NCI-H345 treated with DMSO at 0.1 percent for 48 hours (cell line): ENCODE data around the gene ADORA1.

ENCODE experiments used
- DNase-seq: peaks from one replicate; lab custom pipeline; 2025; ENCODE audit not compliant: unreplicated experiment; lab: John Stamatoyannopoulos, UW

ADORA1 gene

GRCh38 chr1:203140743-203141520 lies 13.4 kb downstream of the ADORA1 start:
- no peak for DNase-seq

DNA sequence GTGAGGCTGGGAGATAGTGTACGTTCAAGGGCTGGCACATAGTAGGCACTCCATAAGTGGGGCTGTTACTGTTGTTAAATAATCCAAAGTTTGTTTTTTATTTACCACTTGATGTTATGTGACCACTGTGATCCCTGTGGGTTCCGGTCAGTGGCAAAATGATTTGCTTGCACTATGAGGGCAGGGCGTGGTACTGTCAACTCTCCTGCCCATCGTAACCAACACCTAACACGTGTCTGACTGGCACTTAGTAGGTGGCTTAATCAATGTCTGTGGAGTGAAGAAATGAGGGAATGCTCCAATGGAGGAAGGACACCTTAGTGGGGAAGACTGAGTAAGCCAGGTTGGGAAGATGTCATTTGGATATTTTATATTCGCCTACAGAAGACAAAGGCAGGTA lies 14.6 kb downstream of the ADORA1 start:
- no peak for DNase-seq

- DNase-seq = peak; percentile 97
These were observed 15.3 kb downstream of the ADORA1 start for GRCh38 chr1:203142684-203143408.

DNA sequence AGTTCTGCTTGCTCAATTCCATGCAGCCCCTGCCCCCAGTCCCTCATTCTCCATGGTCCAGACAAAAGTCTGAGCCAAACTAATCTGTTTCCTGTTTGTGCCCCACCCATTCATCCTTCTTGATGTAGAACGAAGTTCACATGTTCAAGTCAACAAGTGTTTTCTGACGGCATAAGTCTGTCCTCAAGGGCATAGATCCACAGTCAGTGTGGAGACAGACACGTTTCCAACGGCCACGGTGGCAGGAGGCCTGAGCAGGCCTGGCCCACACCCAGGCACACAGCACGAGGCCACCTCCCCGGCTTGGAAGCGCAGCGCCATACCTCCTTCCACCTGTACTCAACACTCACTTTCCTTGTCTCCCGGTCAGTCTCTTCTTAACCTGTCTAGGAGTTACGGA lies 16.1 kb downstream of the ADORA1 start:
- no peak for DNase-seq

DNA sequence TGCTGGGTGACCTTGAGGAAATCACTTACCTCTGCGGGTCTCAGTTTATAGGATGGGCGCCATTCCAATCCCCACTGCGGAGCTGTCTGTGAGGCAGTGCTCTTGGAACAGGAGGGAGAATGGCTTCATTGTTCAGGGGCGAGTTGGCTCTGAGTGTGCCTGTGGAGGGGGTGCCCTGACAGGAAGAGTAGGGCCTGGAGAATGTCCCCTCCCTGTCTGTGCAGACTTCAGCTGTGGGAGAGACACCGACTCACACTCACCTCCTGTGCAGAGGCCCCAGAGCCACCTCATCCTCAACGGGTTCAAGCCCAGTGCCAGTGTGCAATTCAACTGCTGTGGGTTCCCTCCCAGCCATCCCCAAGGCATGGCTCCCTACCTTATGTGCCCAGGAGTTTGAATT lies 17.1 kb downstream of the ADORA1 start:
- no peak for DNase-seq

DNA sequence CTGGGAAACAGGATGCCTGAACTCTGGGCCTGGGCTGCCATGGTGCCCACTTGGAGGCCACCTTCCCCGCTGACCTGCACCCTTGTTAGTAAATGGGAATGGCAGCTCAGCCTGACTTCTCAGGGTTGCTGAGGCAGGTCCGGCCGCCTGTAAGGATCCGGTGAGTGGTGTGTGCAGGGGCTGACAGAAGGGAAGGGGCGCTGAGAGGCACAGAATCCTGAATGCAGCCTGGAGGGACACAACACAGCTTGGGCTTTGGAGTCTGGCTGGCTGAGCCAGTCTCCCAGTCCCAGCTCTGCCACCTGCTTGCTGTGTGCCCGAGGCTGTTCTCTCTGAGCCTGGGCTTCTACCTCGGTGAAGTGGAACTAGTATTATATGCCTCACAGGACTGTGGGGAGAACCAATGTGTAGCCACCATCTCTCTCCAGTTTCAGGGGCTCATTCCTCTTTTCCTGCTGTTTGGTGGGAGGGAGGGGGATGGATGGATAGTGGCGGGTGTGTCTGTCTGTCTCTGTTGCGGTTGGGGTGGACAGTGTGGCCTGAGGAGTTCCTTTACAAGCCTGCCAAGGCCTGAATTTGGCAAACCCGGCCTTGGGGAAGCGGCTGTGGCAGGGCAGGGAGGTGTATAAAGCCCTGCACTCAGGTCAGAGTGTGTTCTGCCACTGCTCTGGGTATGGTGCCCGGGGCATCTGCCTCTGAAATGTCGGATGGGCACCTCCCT lies 18.0 kb downstream of the ADORA1 start:
- DNase-seq = no peak

GRCh38 chr1:203146042-203146369 lies 18.5 kb downstream of the ADORA1 start:
- DNase-seq = no peak

DNA sequence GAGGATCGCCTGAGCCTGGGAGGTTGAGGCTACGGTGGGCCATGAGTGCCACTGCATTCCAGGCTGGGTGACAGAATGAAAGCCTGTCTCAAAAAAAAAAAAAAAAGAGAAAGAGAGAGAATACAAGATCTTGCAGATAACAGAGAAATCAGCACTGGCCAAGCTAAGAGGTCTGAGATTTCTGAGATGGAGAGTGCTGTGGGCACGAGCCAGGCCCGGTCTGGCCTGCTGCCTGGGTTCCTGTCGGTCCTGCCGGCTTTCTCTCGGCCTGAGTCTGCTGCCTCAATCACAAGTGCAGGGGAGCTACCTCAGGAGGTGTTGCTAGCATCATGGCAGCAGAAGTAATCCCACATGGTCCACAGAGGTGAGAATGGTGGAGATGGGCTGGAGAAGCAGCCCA lies 19.0 kb downstream of the ADORA1 start:
- DNase-seq = no peak

DNA sequence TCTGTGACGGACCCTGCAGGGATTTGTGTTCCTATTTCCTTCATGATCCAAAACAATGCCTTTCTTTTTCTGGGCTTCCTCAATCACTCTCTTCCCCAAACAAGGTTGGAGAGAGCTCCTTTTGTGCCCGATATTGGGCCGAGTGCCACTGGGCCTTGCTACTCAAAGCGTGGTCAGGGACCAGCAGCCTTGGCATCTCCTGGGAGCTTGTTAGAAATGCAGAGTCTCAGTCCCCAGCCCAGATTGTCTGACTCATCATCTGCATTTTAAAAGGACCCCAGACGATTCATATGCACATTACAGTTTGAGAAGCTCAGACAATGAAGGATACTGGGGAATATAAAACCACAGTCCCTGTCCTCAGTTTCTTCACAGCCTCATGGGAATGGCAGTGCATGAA lies 19.9 kb downstream of the ADORA1 start:
- DNase-seq = no peak

DNA sequence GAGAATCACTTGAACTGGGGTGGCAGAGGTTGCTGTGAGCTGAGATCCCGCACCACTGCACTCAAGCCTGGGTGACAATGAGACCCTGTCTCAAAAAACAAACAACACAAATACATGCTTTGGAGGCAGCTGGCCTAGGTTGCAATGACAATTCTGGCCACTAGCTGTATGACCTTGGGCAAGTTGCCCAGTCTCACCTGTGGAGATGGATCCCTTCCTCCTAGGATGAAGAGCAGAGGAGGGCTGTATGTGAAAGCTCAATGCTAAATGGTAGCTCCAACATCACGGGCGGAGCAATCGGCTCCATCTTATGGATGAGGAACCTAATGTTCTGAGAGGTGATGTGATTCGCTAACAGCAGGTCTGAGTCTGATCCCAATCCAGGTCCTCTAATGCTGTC lies 20.6 kb downstream of the ADORA1 start:
- DNase-seq = no peak

- no peak for DNase-seq
These were observed 21.1 kb downstream of the ADORA1 start for GRCh38 chr1:203148579-203148978.

DNA sequence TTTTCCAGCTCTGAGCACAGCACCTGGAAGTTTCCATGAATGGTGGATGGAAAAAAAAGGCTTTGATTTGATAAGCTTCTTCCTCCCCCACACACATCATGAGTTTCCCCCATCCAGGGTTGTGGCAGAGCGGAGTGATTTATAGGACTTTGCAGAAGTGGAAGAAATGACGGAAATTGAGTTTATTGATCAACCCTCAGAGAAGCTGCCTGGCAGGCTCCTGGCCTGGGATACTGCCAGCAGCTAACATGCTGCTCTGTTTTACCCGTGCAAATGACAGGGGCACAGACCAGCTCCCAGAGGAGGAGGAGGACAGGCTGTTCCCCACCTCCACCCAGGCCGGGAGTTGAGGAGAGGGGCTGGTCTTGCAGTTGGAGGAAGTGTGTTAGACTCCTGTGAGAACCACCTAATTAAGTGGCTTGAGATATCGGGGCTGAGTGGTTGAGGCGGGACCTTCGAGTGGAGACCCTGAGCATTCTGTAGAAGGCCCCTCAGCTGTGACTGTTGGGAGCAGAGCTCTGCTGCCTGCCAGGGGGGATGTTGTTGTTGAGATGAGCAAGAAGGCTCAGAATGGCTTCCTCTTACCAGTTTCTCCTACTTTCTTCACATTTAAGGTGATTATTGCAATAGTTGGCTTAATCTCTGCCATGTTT lies 21.8 kb downstream of the ADORA1 start:
- no peak for DNase-seq

- DNase-seq = no peak
These were observed 23.2 kb downstream of the ADORA1 start for GRCh38 chr1:203150511-203151297.

- DNase-seq = no peak
These were observed 24.0 kb downstream of the ADORA1 start for GRCh38 chr1:203151362-203152157.

- DNase-seq = no peak
These were observed 24.9 kb downstream of the ADORA1 start for GRCh38 chr1:203152158-203153034.

GRCh38 chr1:203153051-203153988 lies 25.8 kb downstream of the ADORA1 start:
- DNase-seq = peak; percentile 82

- no peak for DNase-seq
These were observed 26.7 kb downstream of the ADORA1 start for GRCh38 chr1:203153989-203154821.
